HG02938 (cell line): Measurements from ENCODE around the gene UCP1.
A peak's percentile ranks its signal among the peaks of the same experiment; 100 is the strongest.

Experiments
- ATAC-seq: cut with Tn5 transposase; IDR thresholded peaks from one replicate; pipeline ENCODE4 v1.9.1; 2021; ENCODE audit warnings: mild to moderate bottlenecking, moderate library complexity; ENCODE audit not compliant: unreplicated experiment

The UCP1 gene, protein sequence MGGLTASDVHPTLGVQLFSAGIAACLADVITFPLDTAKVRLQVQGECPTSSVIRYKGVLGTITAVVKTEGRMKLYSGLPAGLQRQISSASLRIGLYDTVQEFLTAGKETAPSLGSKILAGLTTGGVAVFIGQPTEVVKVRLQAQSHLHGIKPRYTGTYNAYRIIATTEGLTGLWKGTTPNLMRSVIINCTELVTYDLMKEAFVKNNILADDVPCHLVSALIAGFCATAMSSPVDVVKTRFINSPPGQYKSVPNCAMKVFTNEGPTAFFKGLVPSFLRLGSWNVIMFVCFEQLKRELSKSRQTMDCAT

DNA sequence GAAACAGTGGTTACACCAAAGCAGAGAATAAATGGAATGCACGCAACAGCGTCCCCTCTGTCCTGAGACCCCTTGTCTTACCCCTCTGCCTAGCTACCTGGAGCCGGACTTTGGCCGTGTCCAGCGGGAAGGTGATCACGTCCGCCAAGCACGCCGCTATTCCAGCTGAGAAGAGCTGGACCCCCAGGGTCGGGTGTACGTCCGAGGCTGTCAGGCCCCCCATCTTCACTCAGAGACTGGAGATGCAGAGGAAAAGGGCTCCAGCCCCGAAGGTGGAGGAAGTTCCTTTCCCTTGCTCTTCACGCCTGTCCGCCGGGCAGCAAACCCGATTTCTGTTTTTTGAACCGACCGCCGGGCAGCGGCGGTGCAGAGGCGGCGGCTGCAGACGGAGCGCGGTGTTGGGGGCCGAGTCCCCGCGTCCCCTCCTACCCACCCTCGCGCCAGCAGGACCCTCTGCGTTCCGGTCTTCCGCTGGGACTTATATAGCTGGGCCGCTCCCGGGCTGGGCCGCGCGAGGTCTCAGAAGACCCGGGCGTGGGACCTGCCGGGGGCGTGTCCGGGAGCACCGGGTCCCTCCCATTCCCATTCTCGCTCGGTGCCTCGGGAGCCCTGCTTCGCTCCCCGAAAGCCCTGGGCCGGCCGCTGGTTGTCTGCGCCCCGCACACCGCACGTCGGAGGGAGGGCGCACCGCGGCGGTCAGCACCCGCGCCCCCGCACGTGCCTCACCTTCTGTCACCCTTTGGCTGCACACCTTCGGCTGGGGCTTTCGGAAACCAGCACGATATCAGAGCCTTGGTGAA, at the start of gene UCP1:
Gene UCP1 (minus strand): TSS at position 455 of the 800 bp plus-strand sequence. CDS start 232 bp downstream, at position 223.
- ATAC-seq, result no peak

DNA sequence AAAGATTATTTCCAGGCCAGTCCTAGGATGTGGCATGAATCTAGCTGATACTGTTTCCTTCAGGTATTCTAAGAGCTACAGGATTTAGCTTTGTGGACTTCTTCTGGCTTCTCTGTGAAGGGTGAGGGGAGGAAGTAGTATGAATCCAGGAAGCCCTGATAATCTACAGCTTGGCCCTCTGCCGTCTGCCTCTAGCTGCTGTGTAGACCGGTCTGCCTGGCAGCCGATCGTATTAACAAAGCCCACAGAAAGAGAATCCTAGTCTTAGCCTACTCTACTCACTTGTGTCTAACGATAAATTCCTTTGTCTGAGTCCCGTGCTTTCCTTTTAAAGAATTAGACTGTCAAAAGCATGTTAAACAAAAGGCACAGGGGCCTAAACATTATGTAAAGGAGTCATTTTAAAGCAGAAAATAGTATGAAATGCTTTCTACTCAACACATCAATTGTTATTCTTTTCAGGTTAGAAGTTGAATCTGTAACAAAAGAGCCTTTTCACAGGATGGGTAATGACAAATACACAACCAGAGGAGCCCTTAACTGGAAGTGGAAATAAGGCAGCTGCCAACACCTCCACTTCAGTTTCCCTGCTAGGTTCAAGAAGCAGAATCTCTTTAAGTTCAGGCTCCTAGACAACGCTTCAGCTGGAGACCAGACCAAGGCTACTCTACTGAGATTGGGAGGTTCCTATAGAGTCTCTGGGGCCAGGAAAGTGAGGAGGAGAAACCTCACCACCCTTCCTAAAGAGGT, 48.9 kb upstream of the UCP1 start:
- no peak for ATAC-seq

DNA sequence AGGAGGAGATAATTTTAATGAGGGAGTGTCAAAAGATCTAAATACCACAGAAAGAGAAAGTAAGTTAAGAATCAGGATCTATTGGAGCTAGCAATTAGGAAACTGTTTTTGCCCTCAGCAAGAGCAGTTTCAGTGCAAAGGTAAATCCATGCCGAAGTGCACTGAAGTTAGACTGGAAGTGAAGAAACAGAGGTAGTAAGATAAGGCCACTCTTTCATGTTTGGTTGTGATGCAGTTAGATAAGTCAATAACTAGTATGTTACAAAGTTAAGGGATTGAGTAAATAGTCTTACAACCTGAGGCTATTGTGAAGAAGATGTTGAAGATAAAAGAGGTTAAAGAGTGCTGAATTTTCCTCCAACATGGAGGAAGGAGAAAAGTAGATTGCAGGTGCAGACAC, 46.7 kb upstream of the UCP1 start:
- no peak for ATAC-seq

DNA sequence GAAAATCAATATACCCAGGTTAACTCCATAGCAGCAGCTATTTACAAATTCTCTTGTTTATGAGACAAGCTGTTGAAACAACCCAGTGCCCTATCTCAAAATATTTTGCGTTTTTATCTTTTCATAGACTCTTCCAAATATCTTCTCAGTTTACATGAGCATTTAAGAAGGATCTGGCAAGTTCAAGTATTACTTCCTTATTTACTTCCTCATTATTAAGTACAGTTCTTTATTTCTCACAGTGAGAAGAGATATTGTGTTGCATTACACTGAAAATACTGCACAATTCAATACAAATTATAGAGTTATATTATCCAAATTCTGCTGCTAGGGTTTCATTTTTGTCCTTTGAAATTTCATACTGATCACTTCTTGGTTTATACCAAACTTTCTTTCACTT, 43.6 kb upstream of the UCP1 start:
- no peak for ATAC-seq

DNA sequence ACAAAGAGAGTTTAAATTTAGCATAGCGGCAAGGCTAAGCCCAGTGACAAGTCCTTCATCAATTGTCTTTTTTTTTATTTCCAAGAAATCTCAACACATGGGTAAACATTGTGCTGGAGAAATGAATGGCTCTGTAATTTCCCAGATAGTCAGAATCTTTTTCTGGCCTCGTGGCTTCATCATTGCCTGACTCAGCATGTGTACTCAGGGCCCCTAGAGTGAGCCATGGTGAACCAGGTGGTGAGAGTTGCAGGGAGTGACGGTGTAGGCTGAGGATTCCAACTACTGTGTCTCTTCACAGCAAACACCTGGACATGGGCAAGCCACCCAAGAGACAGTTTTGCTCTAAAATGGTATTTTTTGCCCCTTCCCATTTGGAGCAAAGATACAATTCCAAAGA, 43.1 kb upstream of the UCP1 start:
- no peak for ATAC-seq

DNA sequence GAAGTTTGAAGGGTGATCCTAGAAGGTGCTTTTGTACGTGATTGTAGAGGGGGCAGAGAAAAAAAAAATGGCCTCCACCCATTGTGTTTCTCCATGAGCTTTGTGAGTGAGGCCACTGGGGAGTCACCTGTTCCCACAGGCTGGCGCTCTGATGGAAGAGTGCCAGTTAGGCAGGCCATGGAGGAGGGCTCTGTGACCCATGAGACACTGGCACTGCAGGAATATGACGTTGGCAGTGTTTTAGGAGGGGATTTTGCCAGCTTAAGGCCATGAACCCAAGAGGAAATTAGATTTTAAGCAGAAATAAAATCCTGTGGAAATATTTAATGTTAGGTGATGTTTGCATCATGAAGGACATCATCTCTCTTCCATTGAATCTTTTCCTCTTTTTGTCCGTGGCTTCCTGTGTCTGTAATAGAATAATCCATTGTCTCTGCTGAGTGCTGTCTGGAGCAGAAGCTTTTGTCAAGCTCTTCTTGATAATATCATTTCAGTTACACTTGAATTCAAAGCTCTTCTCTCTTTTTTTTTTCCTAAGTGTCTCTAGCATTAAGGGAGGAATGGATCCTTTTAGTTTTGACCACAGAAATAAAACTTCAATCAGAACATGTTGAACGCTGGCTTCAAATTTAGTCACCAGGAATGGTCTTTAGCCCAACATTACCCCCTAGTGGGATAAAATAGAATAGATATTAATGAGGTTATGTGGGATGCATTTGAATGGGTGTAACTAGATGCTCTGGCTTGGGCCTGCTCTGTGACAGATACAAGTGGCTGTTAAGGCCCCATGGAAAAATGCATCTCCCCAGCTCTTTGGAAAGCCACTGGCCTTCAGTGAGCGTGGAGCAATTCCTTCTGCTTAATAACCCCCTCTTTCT, 41.0 kb upstream of the UCP1 start:
- peak; percentile 89 for ATAC-seq

DNA sequence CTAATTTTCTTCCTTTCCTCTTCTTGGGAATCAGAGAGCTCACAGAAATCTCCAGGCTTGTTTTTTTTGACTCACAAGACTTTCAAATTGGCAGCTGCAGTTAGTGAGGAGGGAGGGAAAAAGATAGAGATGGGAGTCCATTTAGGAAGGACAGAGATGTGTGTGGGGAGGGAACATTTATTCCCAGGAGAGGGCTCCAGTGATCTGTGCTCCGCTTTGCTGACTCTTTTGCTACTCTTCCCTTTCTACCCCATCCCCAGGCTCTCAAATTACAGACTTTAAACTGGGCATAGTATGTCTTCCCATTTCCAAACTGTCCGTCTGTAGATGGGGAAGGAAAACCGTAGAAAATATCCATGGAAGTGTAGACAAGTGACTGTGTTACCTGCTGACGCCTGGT, 39.1 kb upstream of the UCP1 start:
- ATAC-seq, result no peak

DNA sequence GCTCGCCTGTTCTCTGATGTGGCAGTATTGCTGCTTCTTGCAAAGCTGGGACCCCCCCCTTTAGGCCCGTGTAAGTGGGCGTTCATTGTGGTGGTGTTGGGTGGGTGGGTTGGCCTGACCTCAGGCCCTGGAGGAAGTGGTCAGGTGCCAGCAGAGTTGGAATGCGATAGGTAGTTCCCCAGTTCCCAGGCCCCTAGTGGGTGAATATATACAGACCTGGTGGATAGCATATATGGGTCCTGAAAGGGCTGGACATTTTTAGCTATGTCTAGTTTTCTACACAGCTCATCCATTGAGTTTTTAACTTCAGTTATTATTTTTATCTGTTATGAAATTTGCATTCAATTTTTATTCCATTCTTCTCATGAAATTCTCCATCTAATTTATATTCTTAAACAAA, 35.8 kb upstream of the UCP1 start:
- ATAC-seq, result no peak

DNA sequence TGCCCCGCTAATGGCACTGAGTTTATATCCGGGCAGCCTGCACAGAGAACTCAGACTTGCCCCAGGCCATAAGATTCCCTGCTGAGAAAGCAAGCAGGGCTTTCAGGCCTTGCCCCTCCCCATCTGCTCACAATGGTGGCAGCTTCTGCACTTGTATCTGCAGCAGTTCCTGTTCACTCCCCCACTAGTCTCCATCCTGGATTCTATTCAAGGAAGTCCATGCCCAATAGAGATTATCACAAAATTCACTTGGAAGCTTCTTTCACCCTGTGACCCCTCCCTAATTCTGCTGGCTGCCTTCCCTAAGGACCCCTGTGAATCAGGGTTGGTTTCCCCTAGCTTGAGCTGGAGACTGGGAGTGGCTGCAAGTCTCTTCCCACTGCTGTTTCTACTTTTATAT, 34.5 kb upstream of the UCP1 start:
- ATAC-seq, result no peak

DNA sequence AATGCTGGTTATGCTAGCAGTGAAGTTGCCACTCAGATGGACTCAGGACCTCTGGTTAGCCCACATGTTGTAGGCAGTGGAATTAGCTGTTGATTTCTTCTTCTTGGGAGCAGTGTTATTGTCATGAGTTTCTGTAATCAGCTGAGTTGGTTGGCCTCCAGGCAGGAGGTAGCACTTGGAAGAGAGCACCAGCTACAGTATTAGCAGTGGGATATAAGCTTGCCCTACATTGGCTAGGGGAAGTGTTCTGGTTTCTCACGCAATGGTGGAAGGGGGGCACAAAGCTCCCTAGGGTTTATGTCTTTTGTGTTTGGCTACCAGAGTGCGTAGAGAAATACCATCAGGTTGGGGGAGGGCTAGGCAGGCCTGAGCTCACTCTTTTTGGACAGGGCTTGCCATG, 34.0 kb upstream of the UCP1 start:
- no peak for ATAC-seq

DNA sequence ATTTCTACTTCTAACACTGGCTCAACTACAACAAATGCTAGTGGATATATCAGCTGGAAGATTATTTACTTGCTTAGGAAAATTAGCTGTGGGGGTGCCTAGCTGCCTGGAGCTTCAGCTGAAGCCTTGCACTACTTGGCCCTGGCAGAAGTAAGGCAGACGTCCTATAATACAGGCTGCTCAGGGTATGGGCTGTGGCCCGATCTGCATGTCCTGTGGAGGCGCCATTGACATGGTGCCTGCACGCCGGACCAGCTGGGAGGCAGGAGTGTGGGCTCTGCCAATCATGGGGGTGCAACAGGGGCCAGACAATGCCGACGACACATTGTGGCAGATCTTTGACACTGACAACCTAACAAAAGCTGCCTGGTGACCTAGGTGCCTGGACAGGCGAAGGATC, 31.6 kb upstream of the UCP1 start:
- no peak for ATAC-seq

DNA sequence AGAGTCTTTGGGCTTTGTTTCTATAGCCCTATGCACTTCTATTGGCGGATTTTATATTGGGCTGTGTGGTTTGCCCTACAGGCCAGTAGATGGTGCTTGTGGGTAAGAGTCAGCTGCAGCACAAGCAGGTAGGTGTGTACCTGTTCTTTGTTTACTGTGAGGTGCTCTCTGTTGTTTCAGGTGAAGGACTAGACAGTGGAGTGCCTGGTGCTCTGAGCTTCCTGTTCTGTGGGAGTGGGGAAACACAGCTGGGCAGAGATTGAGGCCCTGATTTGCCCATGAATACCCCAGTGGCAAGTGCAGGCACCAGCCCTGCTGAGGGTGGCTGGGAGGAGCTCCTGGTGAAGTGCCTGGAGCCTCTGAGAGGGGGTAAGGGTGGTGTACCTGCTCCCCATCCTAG, 26.3 kb upstream of the UCP1 start:
- no peak for ATAC-seq

DNA sequence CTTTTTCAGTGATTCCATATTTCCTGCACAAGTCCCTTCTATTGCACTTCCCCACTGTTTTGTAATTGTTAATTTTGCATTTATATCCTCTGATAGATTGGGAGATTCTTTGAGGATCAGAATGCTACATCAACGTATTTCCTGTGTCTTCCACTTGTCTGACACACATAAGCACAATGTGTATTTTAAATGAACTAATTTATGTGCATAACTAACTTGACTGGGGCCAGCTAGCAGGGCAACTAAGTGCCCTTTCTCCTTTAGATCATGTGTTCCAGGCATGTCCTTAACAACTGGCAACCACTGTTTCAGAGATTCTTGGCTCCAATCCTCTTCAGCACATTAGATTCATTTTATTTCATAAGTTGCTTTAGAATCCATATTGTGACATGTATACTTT, 15.7 kb upstream of the UCP1 start:
- ATAC-seq, result no peak

DNA sequence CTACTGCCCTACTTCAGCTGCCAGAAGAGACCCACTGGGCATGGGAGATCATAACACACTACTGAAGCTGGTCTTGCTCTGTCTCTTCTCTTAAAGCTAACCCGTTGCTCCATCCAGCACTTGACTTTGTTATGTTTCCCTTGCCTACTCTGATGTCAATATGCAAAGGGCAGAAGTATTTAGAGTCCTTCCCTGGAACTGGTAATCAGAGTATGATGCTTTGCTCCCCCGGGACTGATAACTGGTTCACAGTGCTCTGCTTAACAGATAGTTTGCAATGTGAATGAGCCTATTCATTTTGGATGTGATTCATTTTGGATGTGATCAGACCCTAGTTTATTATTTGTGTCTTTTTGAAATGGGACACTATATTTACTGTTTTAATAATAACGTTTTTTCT, 12.3 kb upstream of the UCP1 start:
- ATAC-seq, result no peak

DNA sequence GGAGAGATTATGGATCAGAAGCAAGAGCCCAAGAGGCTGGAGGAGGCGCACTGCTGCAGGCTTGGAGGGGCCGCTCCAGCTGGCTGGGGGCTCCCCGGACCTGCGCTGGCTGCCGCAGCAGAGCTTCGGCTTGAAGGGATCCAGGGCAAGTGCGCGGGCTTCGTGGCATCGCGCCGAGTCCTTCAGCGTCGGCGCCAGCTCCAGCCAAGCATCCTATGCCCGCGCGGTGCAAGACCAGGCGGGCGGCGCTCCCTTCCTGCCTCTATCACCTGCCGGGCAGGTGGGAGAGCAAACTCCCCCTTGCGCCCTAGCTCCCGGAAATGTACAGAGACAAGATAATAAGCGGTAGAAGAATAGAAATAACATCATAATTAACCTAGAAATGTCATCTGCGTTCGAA, 10.5 kb upstream of the UCP1 start:
- ATAC-seq, result no peak

DNA sequence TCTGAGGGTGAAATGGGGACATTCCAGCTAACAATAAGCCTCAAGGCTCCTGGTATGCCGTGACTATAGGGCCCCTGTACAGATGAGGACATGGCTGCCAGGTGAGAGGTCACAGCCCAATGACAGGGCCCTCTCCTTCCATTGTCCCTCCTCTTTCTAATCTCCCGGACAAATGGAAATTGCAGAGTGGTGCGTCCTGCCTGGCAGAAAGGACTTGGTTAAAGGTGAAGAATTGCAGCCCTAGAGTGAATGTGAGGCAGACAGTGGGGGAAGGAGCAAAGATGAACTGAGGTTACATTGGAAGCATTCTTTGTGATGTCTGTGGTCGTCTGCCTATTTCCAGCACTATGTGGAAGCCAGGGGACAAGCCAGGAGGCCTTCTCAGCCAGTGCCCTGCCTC, 6.7 kb upstream of the UCP1 start:
- ATAC-seq, result no peak

DNA sequence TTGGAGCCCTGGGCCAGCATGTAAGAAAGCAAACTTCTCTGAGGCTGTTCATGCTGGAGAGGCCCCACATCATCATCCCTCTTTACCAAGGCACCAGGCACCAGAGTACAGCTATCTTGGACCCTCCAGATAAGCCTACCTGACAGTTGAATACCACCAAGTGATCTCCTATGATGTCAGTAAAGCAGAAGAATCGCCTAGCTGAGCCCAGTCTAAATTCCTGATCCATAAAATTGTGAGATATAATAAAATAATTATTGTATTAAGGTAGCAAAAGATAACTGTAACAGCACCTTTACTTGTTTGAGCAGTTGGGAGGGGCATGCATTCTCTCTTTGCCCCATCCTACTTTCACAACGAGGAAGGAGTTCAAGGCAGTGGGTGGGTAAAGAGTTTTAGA, 2.9 kb upstream of the UCP1 start:
- no peak for ATAC-seq

DNA sequence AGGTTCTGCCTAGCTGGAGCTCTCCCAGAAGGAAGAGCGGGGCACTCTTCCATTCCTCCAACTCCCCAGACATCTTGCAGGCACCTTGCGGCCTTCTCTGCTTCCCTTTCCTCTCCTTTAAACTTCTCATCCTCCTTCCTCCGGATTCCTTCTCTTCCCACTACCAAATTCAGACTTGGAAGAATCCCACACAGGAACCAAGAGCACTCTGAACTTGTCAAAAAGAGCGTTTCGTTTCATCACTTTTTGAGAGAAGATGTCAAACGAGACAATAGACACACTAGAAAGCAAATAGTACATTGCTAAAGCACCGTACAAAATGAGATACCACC, 512 bp upstream of the UCP1 start:
- ATAC-seq, result no peak

DNA sequence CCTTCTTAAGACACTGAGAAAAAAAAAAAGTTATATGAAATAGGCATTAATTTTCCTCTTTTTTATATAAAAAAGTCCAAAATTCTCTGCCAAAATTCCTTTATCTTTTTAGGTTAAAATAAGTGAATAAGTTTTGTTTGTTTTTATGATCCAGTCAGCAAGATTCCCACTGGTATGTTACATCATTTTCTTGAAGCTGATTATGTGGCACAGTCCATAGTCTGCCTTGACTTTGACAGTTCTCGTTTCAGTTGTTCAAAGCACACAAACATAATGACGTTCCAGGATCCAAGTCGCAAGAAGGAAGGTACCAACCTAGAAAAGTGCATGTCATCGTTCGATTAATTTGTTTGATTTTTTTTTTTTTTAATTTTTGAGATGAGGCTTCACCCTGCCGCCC, 9.1 kb downstream of the UCP1 start:
- no peak for ATAC-seq

DNA sequence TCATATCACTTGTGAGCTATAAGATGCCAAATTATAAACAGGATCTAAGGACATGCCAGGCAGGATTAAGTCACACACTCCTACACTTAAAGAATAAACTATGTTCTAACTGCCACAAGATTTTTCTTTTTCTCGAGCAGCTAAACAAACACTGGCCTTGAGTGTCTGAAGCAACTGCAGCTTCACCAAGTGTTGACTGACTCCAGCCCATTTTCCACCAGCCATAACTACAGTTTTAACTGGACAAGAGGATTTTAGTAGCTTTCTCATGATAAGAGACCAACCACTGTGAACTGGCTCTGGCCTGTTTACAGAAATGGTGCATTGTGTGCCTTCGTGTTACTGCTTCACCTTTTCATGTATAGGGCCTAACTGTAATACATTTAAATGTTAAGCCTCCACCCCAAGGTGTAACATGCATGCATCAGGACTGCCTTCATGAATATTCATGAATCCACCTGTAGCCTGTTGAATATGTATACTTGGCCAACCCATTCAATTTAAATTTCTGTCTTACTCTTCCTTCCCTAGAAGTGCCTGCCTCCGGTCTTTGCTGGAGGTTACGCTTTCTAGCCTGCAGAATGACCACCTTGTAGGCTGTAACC, 10.8 kb downstream of the UCP1 start:
- ATAC-seq, result no peak
